Measurements from ENCODE around the gene PSMA5.

The PSMA5 gene

DNA sequence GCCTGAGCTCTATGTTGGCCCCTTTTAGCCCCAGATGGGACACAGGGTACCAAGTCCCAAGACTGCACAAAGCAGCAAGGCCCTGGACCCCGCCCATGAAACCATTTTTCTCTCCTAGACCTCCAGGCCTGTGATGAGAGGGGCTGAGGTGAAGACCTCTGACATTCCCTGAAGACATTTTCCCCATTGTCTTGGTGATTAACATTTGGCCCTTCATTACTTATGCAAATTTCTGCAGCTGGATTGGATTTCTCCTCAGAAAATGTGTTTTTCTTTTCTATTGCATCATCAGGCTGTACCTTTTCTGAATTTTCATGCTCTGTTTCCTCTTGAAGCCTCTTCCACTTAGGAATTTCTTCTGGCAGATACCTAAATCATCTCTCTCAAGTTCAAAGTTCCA lies 8.2 kb upstream of the PSMA5 start:
- H3K4me3 ChIP-seq (ENCODE audit: low read depth, low read length), result no peak overlapping the region
- no peak for DNase-seq (ENCODE audit: low read depth)
- TF ChIP-seq POLR2A (IDR thresholded peaks at IDR 0.05; ENCODE audit: extremely low read depth, insufficient read length) (no peak), MYC (IDR thresholded peaks at IDR 0.05; ENCODE audit: low read depth, low read length) (no peak)
- TF ChIP-seq, protein P1, sequence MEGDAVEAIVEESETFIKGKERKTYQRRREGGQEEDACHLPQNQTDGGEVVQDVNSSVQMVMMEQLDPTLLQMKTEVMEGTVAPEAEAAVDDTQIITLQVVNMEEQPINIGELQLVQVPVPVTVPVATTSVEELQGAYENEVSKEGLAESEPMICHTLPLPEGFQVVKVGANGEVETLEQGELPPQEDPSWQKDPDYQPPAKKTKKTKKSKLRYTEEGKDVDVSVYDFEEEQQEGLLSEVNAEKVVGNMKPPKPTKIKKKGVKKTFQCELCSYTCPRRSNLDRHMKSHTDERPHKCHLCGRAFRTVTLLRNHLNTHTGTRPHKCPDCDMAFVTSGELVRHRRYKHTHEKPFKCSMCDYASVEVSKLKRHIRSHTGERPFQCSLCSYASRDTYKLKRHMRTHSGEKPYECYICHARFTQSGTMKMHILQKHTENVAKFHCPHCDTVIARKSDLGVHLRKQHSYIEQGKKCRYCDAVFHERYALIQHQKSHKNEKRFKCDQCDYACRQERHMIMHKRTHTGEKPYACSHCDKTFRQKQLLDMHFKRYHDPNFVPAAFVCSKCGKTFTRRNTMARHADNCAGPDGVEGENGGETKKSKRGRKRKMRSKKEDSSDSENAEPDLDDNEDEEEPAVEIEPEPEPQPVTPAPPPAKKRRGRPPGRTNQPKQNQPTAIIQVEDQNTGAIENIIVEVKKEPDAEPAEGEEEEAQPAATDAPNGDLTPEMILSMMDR (IDR thresholded peaks at IDR 0.05; ENCODE audit: low read depth, low read length), result no peak
- TF ChIP-seq, protein P2, sequence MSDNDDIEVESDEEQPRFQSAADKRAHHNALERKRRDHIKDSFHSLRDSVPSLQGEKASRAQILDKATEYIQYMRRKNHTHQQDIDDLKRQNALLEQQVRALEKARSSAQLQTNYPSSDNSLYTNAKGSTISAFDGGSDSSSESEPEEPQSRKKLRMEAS (IDR thresholded peaks at IDR 0.05; ENCODE audit: low read depth, low read length), result no peak

DNA sequence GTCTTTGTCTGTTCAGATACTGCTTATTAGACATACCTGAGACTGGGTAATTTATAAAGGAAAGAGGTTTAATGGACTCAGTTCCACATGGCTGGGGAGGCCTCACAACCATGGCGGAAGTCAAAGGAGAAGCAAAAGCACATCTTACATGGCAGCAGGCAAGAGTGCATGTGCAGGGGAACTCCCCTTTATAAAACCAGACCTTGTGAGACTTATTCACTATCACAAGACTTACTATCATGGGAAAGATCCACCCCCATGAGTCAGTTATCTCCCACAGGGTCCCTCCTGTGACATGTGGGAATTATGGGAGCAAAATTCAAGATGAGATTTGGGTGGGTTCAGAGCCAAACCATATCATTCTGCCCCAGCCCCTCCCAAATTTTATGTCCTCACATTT lies 7.1 kb upstream of the PSMA5 start:
- DNase-seq (ENCODE audit: low read depth), result no peak
- TF ChIP-seq, protein P1 (IDR thresholded peaks at IDR 0.05; ENCODE audit: low read depth, low read length), result no peak
- TF ChIP-seq MYC (IDR thresholded peaks at IDR 0.05; ENCODE audit: low read depth, low read length), result no peak
- TF ChIP-seq POLR2A (IDR thresholded peaks at IDR 0.05; ENCODE audit: extremely low read depth, insufficient read length), result no peak
- TF ChIP-seq, protein P2 (IDR thresholded peaks at IDR 0.05; ENCODE audit: low read depth, low read length), result no peak
- no peak overlapping the region for H3K4me3 ChIP-seq (ENCODE audit: low read depth, low read length)

DNA sequence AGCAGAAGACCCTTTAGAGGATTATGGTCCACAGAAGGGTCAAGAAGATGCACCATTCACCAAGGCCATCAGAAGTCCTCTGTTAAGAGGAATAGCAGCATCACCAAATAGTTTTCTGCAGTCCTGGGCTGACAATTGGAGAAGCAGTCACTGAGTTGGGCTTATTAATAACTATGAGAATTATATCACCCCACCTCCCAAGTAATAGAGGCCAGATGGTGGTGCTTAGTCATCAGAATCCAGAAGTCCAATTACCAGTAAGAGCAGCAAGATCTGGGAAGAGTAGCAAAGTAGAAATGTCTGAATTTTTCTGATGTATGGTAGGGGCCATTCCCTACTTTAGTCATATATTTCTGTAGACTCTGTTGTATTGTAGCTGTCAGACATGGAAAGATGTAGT lies 6.1 kb upstream of the PSMA5 start:
- TF ChIP-seq, protein P2 (IDR thresholded peaks at IDR 0.05; ENCODE audit: low read depth, low read length), result no peak
- TF ChIP-seq, protein P1 (IDR thresholded peaks at IDR 0.05; ENCODE audit: low read depth, low read length), result no peak
- TF ChIP-seq MYC (IDR thresholded peaks at IDR 0.05; ENCODE audit: low read depth, low read length), result no peak
- no peak for DNase-seq (ENCODE audit: low read depth)
- H3K4me3 ChIP-seq (ENCODE audit: low read depth, low read length), result no peak overlapping the region

DNA sequence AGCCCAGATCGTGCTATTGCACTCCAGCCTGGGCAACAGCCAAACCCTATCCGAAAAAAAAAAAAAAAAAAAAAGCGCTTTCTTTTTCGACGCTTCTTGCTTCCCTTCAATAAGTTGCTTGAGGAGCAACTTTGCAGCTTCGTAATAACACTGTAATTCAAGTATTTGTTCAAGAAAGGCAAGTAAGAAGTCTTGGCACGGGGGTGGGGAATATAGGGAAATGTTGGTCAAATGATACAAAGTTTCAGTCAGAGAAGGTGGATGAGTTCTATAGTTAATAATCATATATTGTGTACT lies 871 bp upstream of the PSMA5 start:
- TF ChIP-seq MYC (IDR thresholded peaks at IDR 0.05; ENCODE audit: low read depth, low read length), result no peak
- no peak for TF ChIP-seq POLR2A (IDR thresholded peaks at IDR 0.05; ENCODE audit: extremely low read depth, insufficient read length)
- TF ChIP-seq, protein P1 (IDR thresholded peaks at IDR 0.05; ENCODE audit: low read depth, low read length), result no peak
- TF ChIP-seq, protein P2 (IDR thresholded peaks at IDR 0.05; ENCODE audit: low read depth, low read length), result no peak
- H3K4me3 ChIP-seq (ENCODE audit: low read depth, low read length), result peak overlapping the region; percentile 83
- DNase-seq (ENCODE audit: low read depth), result no peak

DNA sequence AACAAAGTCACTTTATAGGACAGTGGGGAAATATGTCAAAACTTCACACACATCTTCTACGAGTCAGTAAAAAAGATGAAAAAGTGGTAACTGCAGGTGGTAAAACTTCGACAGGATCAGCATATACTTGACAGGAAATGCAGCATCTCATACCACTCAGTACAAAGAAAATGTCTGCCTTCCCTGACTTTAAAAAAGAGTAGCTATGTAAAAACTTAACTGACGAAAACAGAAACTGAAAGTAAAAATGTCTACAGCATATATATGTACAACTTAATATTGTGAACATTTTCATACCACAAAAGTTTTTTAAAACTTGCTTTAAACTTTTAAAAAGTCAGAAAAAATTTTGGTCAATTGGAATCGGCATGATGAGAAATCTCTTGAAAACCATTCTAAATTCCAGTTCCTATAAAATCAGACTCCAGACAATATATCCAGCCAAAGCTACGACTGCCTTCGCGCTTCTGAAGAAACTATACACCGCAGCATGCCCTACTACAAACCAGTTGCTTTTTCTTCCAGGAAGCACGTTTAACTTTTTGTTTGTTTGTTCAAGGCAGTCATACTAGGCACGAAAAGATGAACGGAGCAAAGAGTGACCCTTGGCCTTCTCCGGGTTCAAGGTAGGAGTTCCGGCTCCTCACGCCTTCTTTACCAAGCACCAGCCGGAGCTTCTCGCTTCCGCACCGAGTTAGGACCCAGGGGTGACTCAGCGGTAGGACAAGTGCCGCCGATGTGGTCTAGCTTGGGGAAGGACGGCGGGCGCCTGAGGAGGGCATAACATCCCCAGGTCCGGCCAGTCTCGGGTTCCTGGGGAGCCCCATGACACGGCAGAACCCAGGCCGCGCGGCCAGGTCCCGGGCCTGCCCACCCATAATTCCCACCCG lies 612 bp downstream of the PSMA5 start:
- H3K4me3 ChIP-seq (ENCODE audit: low read depth, low read length), result peak overlapping the region; percentile 83
- TF ChIP-seq POLR2A (IDR thresholded peaks at IDR 0.05; ENCODE audit: extremely low read depth, insufficient read length) (no peak), MYC (IDR thresholded peaks at IDR 0.05; ENCODE audit: low read depth, low read length) (peak; percentile 6; the same call in 1 of the 2 replicates)
- TF ChIP-seq, protein P2 (IDR thresholded peaks at IDR 0.05; ENCODE audit: low read depth, low read length), result peak; percentile 48; the same call in 1 of the 2 replicates
- TF ChIP-seq, protein P1 (IDR thresholded peaks at IDR 0.05; ENCODE audit: low read depth, low read length), result no peak
- peak; percentile 88 for DNase-seq (ENCODE audit: low read depth)

Data from NB4 (cell line).